GM11168 (cell line): ENCODE measurements around the gene LBR.

Source experiments
- in situ Hi-C: fragments of 300-500 bp; cut with MboI; formaldehyde crosslinking; loops from one replicate; pipeline ENCODE4 v1.12.0; 2022; ENCODE audit warnings: low sequenced_read_pairs; ENCODE audit not compliant: unreplicated experiment

Gene LBR

DNA sequence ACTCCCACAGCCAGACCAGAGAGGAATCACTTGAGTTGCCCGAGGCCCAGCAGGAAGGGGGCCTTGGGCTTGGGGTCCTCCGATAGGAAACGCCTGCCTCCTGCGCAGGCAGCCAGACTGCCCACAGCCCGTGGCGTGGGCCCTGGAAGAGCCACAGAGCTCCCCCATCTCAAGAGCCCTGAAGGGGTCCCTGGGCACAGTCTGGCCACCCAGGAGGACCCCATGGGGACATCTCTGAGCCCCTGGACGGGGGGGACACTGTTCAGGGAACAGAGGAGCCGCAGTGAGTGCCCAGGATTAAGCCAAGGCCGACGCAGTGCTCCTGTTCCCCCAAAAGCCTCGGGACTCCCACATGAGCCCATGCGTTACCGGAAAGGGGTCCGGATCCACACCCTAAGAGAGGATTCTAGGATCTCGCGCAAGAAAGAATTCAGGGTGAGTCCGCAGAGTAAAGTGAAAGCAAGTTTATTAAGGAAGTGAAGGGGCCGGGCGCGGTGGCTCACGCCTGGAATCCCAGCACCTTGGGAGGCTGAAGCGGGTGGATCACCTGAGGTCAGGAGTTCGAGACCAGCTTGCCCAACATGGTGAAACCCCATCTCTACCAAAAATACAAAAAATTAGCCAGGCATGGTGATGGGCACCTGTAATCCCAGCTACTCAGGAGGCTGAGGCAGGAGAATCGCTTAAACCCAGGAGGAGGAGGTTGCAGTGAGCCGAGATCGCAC lies 38.1 kb upstream of the LBR start:
- in situ Hi-C loops = no loop called here

DNA sequence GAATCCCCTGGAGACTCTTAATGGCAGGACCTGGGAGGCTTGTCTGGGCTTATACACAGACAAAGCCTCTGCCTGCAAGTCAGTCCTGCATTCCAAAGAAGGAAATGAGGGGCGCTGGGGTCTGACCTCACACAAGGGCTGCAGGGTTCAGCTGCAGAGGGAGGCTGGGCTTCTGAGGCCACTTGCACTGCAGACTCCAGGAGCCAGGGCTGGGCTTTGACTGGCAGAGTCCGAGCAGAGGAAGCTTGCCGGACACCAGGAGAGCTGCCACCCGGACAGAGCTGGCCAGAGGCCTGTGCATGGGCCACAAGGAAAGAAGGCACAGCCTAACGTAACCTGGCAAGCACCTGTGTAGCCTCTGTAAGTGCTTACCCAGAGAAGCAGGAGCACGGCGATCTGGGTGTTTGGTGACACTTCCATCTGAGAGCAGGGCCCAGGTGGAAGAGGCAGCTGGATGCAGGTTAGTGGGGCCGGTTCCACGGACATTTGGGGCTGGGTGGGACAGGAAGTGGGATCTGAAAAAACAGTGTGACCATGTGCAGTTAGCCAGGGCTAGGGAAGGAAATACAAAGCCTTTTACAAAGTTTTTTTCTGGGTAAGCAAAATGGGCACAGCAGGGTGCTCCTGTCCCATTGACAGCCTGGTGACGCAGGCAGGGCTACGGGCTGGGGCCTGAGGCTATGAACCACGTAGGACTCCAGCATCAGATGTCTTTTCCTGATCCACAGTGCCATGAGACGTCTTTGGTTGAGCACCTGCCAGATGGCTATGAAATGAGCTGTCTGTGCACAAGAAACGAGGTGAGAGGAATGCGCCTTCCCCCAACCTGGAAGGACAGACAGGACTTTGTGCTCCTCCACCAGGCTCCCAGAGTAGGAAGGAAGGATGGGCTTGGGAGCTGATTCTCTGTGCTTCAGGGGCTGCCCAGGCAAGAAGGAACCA lies 37.3 kb upstream of the LBR start:
- in situ Hi-C loops = no loop called here

DNA sequence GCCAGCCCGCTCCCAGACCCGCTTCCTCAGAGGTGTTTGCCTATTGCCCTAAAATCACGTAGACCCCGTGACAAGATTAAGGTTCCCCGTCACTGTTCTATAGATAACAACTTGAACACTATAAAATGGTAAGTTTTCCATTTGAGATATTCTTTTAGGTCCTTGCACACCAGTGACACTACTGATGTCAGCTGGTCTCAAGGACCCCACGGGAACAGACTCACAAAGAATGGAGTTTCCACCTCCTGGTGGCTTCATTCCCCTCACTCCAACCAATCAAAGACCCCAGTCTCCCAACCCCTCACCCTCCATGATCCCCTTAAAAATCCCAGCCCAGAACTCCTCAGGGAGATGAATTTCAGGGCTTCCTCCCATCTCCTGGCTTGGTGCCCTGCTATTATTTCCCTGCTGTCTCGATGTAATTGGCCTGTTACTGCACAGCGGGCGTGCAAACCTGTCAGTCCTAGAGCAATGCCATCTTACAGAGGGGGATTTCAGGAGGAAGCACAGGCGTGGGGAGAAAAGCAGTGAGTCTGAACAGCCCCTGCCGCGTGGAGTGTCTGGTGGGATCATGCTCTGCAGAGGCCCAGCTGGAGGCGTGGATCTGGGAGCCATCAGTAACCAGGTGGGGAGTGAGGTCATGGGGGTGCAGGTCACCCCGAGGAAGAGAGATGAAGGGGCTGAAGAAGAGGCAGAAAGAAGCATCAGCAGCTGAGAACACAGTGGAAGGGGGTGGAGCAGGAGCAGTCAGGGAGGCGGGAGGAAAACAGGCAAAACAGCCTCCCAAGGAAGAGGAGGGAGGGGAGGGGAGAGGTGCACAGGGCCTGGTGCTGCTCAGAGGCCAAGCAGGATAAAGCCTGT lies 35.1 kb upstream of the LBR start:
- in situ Hi-C loops = no loop called here

DNA sequence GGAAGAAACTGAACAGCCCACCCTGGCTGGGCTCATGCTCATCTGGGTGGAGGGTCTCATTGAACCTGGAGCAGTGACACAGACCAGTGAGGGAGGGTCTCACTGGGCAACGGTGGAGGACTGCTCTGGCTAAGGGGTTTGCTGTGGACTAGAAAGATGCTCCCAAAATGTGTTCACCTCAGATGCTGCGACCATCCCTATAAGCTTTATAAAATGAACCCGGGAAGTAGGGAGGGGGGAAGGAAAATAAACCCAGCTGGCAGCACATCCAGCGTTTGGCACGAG lies 34.5 kb upstream of the LBR start:
- in situ Hi-C loops = no loop called here

DNA sequence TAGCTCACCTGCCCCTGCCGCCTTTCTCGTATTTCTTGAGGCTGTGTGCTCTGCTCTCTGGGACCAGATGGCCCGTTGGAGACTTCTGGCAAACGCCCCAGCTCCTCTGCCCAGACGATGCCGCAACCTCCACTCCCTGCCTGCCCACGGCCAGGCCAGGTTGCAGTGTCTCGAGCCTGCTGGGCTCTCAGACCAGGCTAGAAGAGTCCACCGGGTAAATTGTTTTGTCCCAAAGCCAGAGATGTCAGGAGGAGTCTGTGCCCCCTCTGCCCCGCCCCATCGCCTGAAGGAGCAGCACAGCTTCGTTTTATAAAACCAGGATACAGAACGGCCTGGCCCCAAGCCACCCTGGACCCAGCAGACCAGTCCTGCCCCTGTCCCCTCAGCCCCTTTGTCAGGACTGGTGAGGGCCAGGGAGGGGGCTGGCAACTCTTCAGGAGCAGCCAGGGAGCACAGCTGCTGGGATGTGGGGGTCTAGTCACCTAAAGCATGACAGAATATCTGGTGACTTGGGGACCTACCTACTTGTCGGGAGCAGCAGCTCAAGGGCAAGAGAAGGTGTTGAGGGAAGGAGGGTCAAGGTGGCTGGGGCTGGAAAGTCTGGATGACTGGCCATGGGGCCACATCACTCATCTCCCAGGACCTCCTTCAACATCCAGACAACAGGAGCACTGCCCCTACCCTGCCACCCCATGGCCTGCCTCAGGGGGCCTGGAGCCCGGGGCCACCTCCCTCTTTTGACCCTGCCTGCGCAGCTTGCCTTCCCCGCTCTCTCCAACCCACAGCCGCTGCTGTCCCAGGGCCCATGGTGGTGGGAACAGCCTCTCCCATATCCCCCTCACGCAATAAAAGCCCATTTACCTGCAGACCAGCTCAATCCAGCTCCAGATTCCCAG lies 33.9 kb upstream of the LBR start:
- in situ Hi-C loops = no loop called here

DNA sequence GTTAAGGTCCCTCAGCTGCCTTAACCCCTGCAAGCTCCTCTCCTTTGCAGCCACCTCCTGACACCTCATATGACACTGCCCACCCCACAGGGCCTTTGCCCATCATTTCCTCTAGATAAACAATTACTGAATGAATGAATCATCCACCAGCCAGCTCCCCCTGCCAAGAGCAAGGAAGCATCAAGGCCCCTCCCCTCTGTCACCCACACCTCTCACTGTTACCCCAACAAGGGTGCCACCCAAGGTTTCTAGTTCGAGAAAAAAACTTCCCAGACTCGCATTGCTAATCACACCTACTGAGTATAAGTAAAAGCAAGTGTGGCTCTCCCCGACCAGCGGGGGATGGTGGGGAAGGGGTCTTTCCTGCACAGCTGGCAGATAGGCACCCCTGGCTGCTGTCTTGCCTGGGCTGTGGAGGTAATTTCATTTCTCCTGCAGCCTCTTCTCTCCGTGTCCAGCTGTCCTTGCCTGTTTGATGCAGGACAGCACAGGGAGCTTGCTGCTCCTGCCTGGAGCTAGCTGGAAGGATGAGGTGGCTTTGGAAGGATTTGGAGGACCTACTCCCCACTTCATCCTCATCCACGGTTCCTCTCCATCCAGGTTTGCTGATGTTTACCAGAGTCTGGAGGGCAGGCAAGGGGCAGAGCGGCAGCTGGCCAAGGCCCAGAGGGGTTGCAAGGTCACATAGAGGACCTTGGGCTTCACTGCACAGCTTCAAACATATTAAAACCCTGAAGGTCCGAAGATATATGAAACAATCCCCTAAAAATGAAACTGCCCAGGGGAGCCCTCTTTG lies 33.1 kb upstream of the LBR start:
- in situ Hi-C loops = no loop called here

DNA sequence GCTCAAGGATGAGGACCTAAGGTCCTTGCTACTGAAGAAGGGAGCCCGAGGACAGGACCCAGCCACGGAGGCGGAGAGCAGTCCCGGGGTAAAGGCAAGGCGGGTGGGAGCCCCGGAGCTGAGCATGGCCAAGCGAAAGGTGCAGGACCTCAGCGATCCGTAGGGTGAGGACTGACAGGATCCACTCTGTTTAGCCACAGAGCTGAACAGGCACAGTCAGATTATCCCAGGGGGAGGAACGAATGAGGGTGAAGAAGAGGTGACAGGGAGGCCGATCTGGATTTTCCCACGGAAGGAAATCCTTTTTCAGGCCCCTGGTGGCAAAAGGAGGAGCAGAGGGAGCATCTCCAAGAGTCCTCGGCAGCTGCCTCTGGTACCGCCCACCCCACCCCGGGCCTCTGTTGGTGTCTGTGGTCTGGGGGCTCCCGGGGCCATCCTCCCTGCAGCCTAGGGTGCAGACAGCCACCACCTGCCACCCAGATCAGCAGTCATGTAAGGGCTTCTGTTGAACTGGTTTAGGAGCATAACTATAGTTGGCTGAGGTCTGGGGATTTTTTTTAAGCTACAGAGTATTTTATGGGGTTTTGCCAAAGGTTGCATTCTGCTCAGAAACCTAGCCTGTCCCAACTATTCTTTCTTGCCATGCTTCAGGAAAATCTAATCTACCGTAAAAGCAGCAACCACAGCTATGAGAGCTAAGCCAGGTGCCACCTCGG lies 32.3 kb upstream of the LBR start:
- in situ Hi-C loops = no loop called here

DNA sequence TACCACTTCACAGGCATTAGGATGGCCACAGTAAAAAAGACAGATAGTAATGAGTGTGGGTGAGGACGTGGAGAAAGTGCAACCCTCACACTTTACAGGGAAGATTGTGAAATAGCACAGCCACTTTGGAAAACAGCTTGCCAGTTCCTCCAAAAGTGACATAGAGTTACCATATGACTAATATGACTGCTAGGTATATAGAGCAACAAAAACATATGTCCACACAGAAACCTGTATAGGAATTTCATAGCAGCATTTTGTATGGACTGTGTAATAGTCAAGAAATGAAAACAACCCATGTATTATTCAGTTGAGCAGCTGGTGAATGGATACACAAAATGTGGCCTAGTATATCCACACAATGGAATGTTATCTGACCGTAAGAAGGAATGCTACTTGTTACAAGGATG lies 30.4 kb upstream of the LBR start:
- in situ Hi-C loops = no loop called here

DNA sequence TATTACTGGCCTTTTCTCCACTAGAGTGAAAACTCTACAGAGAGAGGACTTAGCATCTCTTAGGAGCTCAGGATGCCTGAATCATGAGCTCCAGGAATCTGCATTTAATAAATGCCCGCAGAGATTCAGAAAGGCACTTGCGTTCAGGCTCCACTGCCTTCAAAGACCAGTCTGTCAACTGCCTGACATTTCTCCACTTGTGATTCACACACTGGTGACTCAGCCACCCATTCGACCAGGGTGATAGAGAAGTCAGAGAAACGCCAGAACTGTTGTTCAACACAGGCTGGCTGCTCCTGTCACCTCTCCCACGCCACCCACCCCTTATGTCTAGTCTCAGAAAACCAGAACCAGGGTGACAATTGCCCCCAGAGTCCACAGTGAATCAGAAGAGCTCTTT lies 26.9 kb upstream of the LBR start:
- in situ Hi-C loops = no loop called here

DNA sequence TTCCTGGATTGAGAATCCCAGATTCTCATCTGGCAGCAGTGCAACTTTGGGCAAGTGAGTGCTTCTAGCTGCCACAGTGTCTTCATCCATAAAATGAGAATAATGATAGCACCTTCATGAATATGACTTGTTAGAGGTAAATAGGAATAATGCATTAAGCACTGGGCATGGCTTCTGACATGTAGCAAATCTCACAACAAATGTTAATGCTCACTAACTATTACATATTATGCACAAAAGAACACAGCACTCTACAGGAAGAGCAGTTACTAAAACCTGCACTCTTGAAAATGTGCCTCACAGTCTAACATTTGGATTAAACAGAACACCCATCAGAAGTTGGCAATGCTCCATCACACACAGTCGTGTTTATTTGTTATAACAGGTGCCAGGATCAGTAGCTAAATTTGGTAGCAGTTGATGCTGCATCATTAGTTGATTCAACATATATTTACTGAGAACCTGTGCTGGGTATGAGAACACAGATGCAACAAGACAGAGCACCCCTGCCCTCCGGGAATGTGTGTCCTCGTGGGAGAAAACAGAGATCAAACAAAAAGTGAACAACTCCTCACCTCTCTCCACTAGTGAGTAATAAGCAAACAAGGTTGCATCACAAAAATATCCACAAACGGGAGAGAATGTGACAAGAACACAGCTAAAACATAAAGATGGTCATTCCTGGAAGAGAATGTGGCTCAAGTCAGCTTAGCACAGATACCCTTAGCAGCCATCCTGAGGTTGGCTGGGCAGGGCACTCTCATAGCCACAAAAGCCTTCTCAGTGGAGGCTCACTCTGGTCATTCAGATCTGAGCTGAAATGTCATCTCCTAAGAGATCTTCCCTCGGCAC lies 26.2 kb upstream of the LBR start:
- in situ Hi-C loops = no loop called here

DNA sequence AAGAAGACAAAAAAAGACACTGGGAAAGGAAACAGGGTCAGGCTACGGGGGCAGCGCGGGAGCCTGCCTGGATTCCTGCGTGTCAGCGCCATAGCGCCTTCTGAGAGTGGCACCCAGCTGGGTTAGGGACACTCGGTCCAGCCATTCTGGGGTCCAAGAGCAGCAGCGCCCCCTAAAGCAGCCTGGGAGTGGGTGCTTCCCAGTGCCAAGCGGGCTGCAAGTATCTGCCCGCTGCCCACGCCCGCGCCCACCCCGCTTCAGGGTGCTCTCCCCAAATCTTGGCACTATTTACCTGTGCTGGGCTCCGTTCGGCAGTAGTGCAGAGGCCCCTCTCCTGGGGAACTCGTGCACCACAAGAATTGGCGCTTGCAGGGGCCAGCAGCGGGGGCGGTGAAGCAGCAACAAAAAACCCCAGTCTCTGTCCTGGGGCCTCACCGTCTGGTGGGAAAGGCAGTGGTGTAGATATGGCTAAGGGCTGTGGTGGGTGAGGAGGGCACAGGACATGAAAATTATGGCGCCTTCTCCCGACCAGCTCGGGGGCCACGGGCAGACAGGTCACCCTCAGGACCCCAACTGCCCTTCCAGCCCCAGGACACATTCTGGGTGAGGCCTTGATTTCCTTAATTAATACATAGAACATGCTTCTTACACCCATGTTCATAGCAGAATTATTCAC lies 24.1 kb upstream of the LBR start:
- in situ Hi-C loops = no loop called here

DNA sequence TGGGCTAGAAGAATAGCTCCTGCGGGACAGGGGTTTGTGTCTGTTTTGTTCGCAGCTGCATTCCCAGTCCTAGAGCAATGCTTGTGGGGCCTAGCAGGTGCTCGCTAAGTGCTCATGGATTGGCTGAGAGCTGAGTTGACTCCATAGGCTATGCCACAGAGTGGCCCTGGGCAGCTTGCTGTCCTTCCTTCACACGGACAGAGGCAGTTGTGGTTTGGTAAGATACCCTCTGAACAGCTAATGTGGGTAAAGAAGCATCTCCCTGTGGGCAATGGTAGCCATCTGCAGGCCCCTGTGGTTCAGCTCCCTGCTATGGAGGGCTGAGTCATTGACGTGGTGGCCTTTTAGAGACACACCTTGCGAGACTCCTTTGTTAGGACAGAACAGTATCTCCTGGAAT lies 23.5 kb upstream of the LBR start:
- in situ Hi-C loops = no loop called here

DNA sequence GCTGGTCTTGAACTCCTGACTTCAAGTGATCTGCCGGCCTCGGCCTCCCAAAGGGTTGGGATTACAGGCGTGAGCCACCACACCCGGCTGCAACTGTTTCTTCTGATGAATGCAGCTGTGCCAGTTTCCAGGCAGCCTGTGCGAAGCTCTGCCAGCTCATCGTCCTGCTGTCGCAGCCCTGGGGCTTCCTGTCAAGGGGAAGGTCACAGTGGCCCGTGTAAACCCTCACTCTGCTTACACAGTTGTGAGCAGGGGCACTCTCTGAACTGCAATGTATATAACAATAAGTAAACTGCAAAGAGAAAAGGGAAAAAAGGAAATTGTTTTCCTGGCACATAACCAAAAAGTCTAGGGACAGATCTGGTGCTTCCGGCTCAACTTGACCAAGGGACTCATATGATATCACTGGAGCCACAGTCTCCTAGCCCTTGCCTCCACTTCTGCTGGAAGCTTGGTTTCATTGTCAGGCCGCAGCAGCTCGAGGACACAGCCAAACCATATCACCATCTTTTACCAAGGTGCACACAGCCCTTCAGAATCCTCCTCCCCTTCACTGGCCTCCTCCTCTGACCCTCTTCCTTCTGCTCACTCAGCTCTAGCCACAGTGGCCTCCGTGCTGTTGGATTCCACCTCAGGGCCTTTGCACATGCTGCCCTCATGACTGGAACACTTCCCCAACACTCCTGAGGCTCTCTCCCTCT lies 22.8 kb upstream of the LBR start:
- in situ Hi-C loops = no loop called here

DNA sequence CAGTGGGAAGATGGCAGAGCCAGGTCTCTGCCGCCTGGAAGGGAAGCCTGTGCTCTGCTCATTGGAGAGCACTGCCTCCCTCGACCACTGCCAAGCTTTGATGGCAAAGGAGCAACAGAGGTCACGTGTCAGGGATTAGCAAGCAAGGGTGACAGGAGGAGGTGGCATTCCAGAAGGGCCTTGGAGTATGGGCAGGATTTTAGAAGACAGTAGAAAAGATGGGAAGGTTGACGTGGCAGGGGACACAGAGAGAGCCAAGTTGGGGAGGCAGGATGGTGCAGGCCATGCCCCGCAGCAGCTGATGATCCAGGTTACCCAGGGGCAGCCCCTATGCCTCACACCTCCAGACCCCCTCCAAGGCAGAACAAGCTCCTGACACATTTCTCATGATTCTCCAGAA lies 21.9 kb upstream of the LBR start:
- in situ Hi-C loops = no loop called here

DNA sequence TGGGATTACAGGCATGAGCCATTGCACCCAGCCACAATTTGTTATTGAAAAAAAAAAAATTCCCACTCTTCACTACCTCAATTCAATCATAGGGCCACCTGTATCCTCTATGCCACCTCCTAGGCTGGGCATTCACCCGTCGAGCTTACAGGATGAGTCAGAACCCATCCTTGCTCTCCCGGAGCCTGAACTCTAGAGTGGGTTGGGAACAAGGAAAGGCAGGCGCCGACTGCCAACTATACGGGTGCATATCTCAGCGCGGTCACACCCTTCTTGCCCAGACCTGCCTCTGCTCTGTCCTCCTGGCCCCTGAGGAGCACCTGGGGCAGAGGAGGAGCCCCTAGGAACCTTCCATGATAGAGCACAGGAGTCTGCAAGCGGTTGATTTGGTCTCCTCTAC lies 21.4 kb upstream of the LBR start:
- in situ Hi-C loops = no loop called here

DNA sequence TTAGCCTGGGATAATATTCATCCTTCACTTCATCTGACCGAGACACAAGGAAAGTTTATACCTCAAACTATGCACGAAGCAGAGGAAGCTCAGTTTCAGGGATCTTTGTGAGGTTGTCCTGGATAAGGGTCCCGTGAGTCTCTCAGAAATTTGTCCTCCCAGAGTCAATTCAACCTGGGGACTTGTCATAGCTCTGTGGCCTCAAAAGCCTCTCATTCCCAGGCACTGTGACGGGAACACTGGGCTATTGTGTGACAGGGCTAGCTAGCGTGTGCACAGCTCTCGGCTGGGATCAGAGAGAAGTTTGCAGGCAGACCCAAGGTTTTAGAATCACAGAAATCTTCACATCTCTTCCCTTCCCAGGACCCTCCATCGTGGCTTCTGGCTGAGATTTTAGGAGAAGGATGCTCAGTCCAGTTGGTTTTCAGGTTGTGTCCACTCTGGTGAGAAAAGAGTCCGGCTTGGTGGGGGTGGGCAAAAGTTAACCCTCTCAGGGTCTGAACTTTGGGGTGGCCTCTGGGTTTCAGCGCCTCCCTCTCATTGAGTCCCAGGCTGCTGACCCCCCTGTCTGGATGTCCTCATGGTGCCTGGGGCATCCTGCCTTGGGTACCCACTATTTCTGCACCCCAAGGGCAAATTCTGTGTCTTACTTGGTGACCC lies 20.4 kb upstream of the LBR start:
- in situ Hi-C loops = no loop called here
